ENCODE results near the gene ITPKA. TPM values are rescaled to one million over a fixed set of nuclear protein-coding genes. Genes with fewer than 3 reads are reported as not detected.
A peak's percentile ranks its signal among the peaks of the same experiment; 100 is the strongest.

Gene ITPKA
- polyA plus RNA-seq, 2 of the 4 experiments (the other 2 are of a cell fraction), result 0.52 to 1.1 TPM

- ATAC-seq (peak; percentile 32 to 36), DNase-seq (ENCODE audit: low read depth in 1 of 2, low spot score in 1 of 2) (peak; percentile 54 to 67), FAIRE-seq (no peak)
- H3K27ac ChIP-seq, result peak overlapping the region; percentile 60 to 72; a peak in 5 of 6 replicates
- H3K9me3 ChIP-seq, result no peaks in the 10 kb centered on the region
- peak overlapping the region; percentile 42 for H3K4me2 ChIP-seq
- TF ChIP-seq MAX (IDR thresholded peaks at IDR 0.05) (no peak), FOSL2 (IDR thresholded peaks at IDR 0.05) (peak; percentile 34; the same call in 1 of the 2 replicates), FOSL2 (CRISPR knock-in tag; IDR thresholded peaks at IDR 0.05) (peak; percentile 67), MYC (IDR thresholded peaks at IDR 0.05; ENCODE audit: borderline replicate concordance, low read length) (no peak), HOXB13 (CRISPR knock-in tag; IDR thresholded peaks at IDR 0.05; ENCODE audit: low read depth) (no peak), CHD2 (IDR thresholded peaks at IDR 0.05; ENCODE audit: low read length, partially characterized antibody) (no peak), FOSB (CRISPR knock-in tag; IDR thresholded peaks at IDR 0.05) (no peak), NFE2L2 (conservative IDR thresholded peaks at IDR 0.05; ENCODE audit: low read length) (no peak), TP53 (CRISPR knock-in tag; IDR thresholded peaks at IDR 0.05) (no peak), JUNB (IDR thresholded peaks at IDR 0.05) (peak; percentile 23; the same call in 1 of the 2 replicates), JUN (IDR thresholded peaks at IDR 0.05) (no peak), TFCP2L1 (CRISPR knock-in tag; IDR thresholded peaks at IDR 0.05) (no peak), CEBPB (IDR thresholded peaks at IDR 0.05) (no peak), HEYL (CRISPR knock-in tag; IDR thresholded peaks at IDR 0.05) (no peak), EHMT2 (IDR thresholded peaks at IDR 0.05; ENCODE audit: low read depth) (no peak)
- POLR2A ChIA-PET, result no interaction called here
- H3K4me3 ChIP-seq, result no peak overlapping the region
- H3K4me1 ChIP-seq, result peaks cover 16% of the 10 kb centered on the region; the same call in 2 of the 3 replicates
- 23% methylated on average over 4 of the region's 4 CpGs for WGBS (ENCODE audit: missing lambda C conversion rate)
- CTCF ChIA-PET, result interaction anchor here (0.6 to 0.9 kb wide), 2 partner anchors 24 to 51 kb away, joined by 3 read pairs; no protein-coding TSS in a partner anchor
These were observed 3.3 kb upstream of the ITPKA start for GRCh38 chr15:41490355-41490754.

- WGBS (ENCODE audit: missing lambda C conversion rate), result 75% methylated on average over 4 of the region's 4 CpGs
- no peak for FAIRE-seq
- no peak for ATAC-seq
- CTCF ChIA-PET, result interaction anchor here (1.4 kb wide), 1 partner anchor 26 kb away, joined by 5 read pairs; no protein-coding TSS in a partner anchor
- no peak overlapping the region for H3K4me3 ChIP-seq
- no peaks in the 10 kb centered on the region for H3K9me3 ChIP-seq
- POLR2A ChIA-PET, result no interaction called here
- peak overlapping the region in 1 of 2 experiments; percentile 60; a peak in 1 of 6 replicates for H3K27ac ChIP-seq
- no peak overlapping the region for H3K4me2 ChIP-seq
- TF ChIP-seq GATA3 (IDR thresholded peaks at IDR 0.05; ENCODE audit: borderline replicate concordance) (no peak), HES2 (IDR thresholded peaks at IDR 0.05) (no peak), MAFK (IDR thresholded peaks at IDR 0.05; ENCODE audit: partially characterized antibody) (no peak), EHMT2 (IDR thresholded peaks at IDR 0.05; ENCODE audit: low read depth) (no peak), SREBF2 (IDR thresholded peaks at IDR 0.05) (no peak), BHLHE40 (IDR thresholded peaks at IDR 0.05; ENCODE audit: low read depth, low read length) (no peak), HMGXB4 (CRISPR knock-in tag; IDR thresholded peaks at IDR 0.05; ENCODE audit: borderline replicate concordance) (no peak), TFCP2L1 (CRISPR knock-in tag; IDR thresholded peaks at IDR 0.05) (no peak), POLR2AphosphoS2 (conservative IDR thresholded peaks at IDR 0.05; ENCODE audit: low read length) (no peak), CHD2 (IDR thresholded peaks at IDR 0.05; ENCODE audit: low read length, partially characterized antibody) (no peak), MAZ (IDR thresholded peaks at IDR 0.05; ENCODE audit: borderline replicate concordance, low read depth, low read length) (no peak), TP53 (CRISPR knock-in tag; IDR thresholded peaks at IDR 0.05) (no peak)
- TF ChIP-seq, protein P1, sequence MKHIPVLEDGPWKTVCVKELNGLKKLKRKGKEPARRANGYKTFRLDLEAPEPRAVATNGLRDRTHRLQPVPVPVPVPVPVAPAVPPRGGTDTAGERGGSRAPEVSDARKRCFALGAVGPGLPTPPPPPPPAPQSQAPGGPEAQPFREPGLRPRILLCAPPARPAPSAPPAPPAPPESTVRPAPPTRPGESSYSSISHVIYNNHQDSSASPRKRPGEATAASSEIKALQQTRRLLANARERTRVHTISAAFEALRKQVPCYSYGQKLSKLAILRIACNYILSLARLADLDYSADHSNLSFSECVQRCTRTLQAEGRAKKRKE (CRISPR knock-in tag; IDR thresholded peaks at IDR 0.05; ENCODE audit: low read depth), result no peak
- TF ChIP-seq, protein P2, sequence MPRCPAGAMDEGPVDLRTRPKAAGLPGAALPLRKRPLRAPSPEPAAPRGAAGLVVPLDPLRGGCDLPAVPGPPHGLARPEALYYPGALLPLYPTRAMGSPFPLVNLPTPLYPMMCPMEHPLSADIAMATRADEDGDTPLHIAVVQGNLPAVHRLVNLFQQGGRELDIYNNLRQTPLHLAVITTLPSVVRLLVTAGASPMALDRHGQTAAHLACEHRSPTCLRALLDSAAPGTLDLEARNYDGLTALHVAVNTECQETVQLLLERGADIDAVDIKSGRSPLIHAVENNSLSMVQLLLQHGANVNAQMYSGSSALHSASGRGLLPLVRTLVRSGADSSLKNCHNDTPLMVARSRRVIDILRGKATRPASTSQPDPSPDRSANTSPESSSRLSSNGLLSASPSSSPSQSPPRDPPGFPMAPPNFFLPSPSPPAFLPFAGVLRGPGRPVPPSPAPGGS (IDR thresholded peaks at IDR 0.05), result no peak
- peaks cover 16% of the 10 kb centered on the region; the same call in 2 of the 3 replicates for H3K4me1 ChIP-seq
- no peak for DNase-seq (ENCODE audit: low read depth in 1 of 2, low spot score in 1 of 2)
These were observed 1.8 kb upstream of the ITPKA start for GRCh38 chr15:41491889-41492288.
